ENCODE data around the gene ACTRT2. TPM values are rescaled to one million over a fixed set of nuclear protein-coding genes. Genes with fewer than 3 reads are reported as not detected.

The ACTRT2 gene
- total and polyA plus RNA-seq, 8 donors = not detected

- DNase-seq = no peak
- 64 to 88% (median 78%) methylated on average over 2 of the region's 2 CpGs for WGBS, 5 donors
- Histone ChIP-seq H3K4me1 (no peaks in the 10 kb centered on the region), H3K27me3 (peaks cover 0 to 50% (median 3%) of the 10 kb centered on the region in 3 donors), H3K4me3 (no peak overlapping the region), H3K27ac (no peak overlapping the region), H3K9me3 (peaks cover 0 to 10% (median 0%) of the 10 kb centered on the region in 4 donors), H3K36me3 (no peaks in the 10 kb centered on the region)
- intact Hi-C loops (cut with DNase I; ENCODE audit: low total_unique reads) = no loop called here
- TF ChIP-seq POLR2A (IDR thresholded peaks at IDR 0.05) (no peak), POLR2AphosphoS5 (IDR thresholded peaks at IDR 0.05) (no peak), EP300 (IDR thresholded peaks at IDR 0.05) (no peak)
- TF ChIP-seq, protein P1, sequence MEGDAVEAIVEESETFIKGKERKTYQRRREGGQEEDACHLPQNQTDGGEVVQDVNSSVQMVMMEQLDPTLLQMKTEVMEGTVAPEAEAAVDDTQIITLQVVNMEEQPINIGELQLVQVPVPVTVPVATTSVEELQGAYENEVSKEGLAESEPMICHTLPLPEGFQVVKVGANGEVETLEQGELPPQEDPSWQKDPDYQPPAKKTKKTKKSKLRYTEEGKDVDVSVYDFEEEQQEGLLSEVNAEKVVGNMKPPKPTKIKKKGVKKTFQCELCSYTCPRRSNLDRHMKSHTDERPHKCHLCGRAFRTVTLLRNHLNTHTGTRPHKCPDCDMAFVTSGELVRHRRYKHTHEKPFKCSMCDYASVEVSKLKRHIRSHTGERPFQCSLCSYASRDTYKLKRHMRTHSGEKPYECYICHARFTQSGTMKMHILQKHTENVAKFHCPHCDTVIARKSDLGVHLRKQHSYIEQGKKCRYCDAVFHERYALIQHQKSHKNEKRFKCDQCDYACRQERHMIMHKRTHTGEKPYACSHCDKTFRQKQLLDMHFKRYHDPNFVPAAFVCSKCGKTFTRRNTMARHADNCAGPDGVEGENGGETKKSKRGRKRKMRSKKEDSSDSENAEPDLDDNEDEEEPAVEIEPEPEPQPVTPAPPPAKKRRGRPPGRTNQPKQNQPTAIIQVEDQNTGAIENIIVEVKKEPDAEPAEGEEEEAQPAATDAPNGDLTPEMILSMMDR (IDR thresholded peaks at IDR 0.05) = no peak
These were observed 28.6 kb downstream of the ACTRT2 start for GRCh38 chr1:3049905-3050304.

DNA sequence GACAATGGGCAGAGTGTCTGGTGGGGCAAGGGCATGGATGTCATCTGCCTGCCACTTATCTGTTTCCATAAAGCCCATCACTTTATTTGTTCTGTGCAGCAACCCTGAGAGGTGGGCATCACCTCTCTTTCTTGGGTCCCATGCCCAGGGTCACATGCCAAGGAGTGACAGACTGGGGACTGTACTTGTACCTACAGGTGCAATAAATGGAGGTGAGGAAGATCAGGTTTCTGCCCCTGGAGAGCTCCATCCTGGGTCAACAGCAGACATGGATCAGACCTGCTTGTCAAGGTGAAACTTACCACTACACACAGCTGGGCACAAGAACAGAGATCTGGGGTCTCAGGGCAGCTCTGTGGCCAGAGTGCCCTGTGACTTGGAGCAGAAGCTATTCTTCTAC is 29.3 kb downstream of the ACTRT2 start:
- H3K27ac ChIP-seq = no peak overlapping the region
- TF ChIP-seq, protein P1 (IDR thresholded peaks at IDR 0.05) = no peak
- TF ChIP-seq POLR2A (IDR thresholded peaks at IDR 0.05) (no peak), POLR2AphosphoS5 (IDR thresholded peaks at IDR 0.05) (no peak), EP300 (IDR thresholded peaks at IDR 0.05) (no peak)
- peaks cover 0 to 10% (median 0%) of the 10 kb centered on the region in 4 donors for H3K9me3 ChIP-seq
- H3K4me1 ChIP-seq = no peaks in the 10 kb centered on the region
- H3K4me3 ChIP-seq = no peak overlapping the region
- peak in 1 of 2 donors; percentile 2 for DNase-seq
- H3K27me3 ChIP-seq = peaks cover 0 to 43% (median 3%) of the 10 kb centered on the region in 3 donors
- no peaks in the 10 kb centered on the region for H3K36me3 ChIP-seq
- intact Hi-C loops (cut with DNase I; ENCODE audit: low total_unique reads) = no loop called here

DNA sequence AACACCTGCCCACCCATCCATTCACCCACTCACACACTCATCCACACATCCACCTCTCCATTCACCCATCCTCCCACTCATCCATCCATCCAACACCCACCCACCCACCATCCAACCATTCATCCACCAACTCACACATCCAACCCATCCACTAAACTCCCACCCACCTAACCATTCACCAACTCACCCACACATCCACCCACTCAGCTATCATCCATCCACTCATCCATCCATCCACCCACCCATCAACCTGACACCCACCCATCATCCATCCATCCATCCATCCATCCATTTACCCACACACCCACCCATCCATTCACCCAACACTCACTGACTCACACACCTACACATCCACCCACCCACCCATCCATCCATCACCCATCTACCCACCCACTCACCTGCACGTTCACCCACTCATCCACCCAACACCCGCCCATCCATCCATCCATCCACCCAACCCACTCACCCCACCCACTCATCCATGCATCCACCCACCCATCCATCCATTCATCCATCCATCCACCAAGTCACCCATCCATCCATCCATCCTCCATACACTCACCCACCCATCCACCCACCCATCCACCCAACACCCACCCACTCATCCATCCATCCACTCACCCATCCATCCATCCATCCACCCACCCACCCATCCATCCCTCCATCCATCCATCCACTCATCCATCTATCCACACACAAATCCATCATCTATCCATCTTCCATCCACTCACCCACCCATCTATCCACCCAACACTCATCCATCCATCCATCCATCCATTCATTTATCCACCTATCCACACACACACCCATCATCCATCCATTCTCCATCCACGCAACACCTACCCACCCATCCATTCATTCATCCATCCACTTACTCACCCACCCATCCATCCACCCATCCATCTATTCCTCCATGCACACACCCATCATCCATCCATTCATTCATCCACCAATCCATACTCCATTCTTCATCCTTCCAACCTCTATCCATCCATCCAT is 30.3 kb downstream of the ACTRT2 start:
- intact Hi-C loops (cut with DNase I; ENCODE audit: low total_unique reads) = no loop called here
- no peak overlapping the region for H3K4me3 ChIP-seq
- TF ChIP-seq, protein P1 (IDR thresholded peaks at IDR 0.05) = no peak
- no peak for TF ChIP-seq POLR2AphosphoS5 (IDR thresholded peaks at IDR 0.05)
- no peak for TF ChIP-seq EP300 (IDR thresholded peaks at IDR 0.05)
- no peak for DNase-seq
- 84 to 95% (median 86%) methylated on average over 3 of the region's 3 CpGs for WGBS, 5 donors
- H3K4me1 ChIP-seq = no peaks in the 10 kb centered on the region
- H3K9me3 ChIP-seq = peaks cover 0 to 10% (median 0%) of the 10 kb centered on the region in 4 donors
- no peaks in the 10 kb centered on the region for H3K36me3 ChIP-seq
- H3K27ac ChIP-seq = no peak overlapping the region
- peaks cover 0 to 43% (median 3%) of the 10 kb centered on the region in 3 donors for H3K27me3 ChIP-seq

- no peaks in the 10 kb centered on the region for H3K4me1 ChIP-seq
- no peak for DNase-seq
- peaks cover 0 to 10% (median 0%) of the 10 kb centered on the region in 4 donors for H3K9me3 ChIP-seq
- H3K27ac ChIP-seq = no peak overlapping the region
- H3K27me3 ChIP-seq = peaks cover 0 to 45% (median 3%) of the 10 kb centered on the region in 3 donors
- H3K4me3 ChIP-seq = no peak overlapping the region
- intact Hi-C loops (cut with DNase I; ENCODE audit: low total_unique reads) = no loop called here
- H3K36me3 ChIP-seq = no peaks in the 10 kb centered on the region
- 81 to 91% (median 87%) methylated on average over 5 of the region's 5 CpGs for WGBS, 5 donors
- TF ChIP-seq POLR2AphosphoS5 (IDR thresholded peaks at IDR 0.05) (no peak), EP300 (IDR thresholded peaks at IDR 0.05) (no peak), POLR2A (IDR thresholded peaks at IDR 0.05) (no peak)
- TF ChIP-seq, protein P1 (IDR thresholded peaks at IDR 0.05) = no peak
These were observed 31.2 kb downstream of the ACTRT2 start for GRCh38 chr1:3052501-3052900.
